GM10266 (cell line): ENCODE data around the gene NUDCD2.

Source experiments
- DNase-seq: peaks from one replicate; pipeline ENCODE4 v3.0.0; 2012; ENCODE audit errors: extremely low spot score
- CTCF ChIP-seq: IDR thresholded peaks from 2 replicates; pipeline ENCODE4 v1.5.1; 2012; ENCODE audit warnings: mild to moderate bottlenecking, low read depth; ENCODE audit not compliant: control insufficient read depth, insufficient read depth; ENCODE audit errors: missing control alignments

Gene NUDCD2

GRCh38 chr5:163489745-163490075 lies 29.8 kb upstream of the NUDCD2 start:
- no peak for TF ChIP-seq CTCF
- no peak for DNase-seq

GRCh38 chr5:163489055-163489744 lies 29.3 kb upstream of the NUDCD2 start:
- TF ChIP-seq CTCF, result peak; percentile 27
- DNase-seq, result no peak

GRCh38 chr5:163478982-163479271 lies 19.0 kb upstream of the NUDCD2 start:
- DNase-seq, result no peak
- no peak for TF ChIP-seq CTCF

- no peak for DNase-seq
- no peak for TF ChIP-seq CTCF
These were observed 18.5 kb upstream of the NUDCD2 start for GRCh38 chr5:163478126-163478981.

GRCh38 chr5:163475411-163475810 lies 15.5 kb upstream of the NUDCD2 start:
- DNase-seq, result no peak
- no peak for TF ChIP-seq CTCF

GRCh38 chr5:163473635-163474243 lies 13.8 kb upstream of the NUDCD2 start:
- DNase-seq, result no peak

More at GRCh38 chr5:163473635-163474243, 13.8 kb upstream of the NUDCD2 start:
- peak; percentile 22 for TF ChIP-seq CTCF
